SK-N-SH (cell line): ENCODE data around the gene AP4B1. TPM values are rescaled to one million over a fixed set of nuclear protein-coding genes. Genes with fewer than 3 reads are reported as not detected.

ENCODE experiments used
- CTCF ChIA-PET: fragments of 300-600, 350-600 bp; formaldehyde crosslinking; extraction: SDS; loops from one replicate; lab custom pipeline; 2021; lab: Yijun Ruan, JAX
- POLR2A ChIA-PET: fragments of 350-600 bp; sonication (Branson Sonifier 250); formaldehyde crosslinking; extraction: SDS; loops from one replicate; lab custom pipeline; 2020; ENCODE audit warnings: antibody characterized with exemption, inconsistent platforms; lab: Yijun Ruan, JAX
- DNase-seq: peaks from one replicate; pipeline ENCODE4 v3.0.0; 2012
- H2AFZ ChIP-seq: fragments of 200-600 bp; sonication (generic); 2 replicates; pipeline ENCODE4 v1.8.1; 2016; ENCODE audit warnings: antibody characterized with exemption, mild to moderate bottlenecking, low read depth
- H3F3A ChIP-seq: fragments of 200-600 bp; sonication (generic); replicated peaks from 2 replicates; pipeline ENCODE3; 2016; ENCODE audit warnings: antibody characterized with exemption, mild to moderate bottlenecking; ENCODE audit not compliant: insufficient read depth
- H3K27ac ChIP-seq, 2 experiments: fragments of 200-500 bp in 1 of 2; fragments of 200-600 bp in 1 of 2; sonication (Bioruptor generic) in 1 of 2; sonication (generic), shearing (Covaris generic) in 1 of 2; 2 replicates each; pipeline versions ENCODE4 v1.5.1 to v1.6.1; 2014 to 2016; ENCODE audit warnings: low read depth in 2 of 2, inconsistent platforms in 1 of 2, low read length in 1 of 2, mild to moderate bottlenecking in 1 of 2, mixed read lengths in 1 of 2
- H3K27me3 ChIP-seq: fragments of 200-600 bp; sonication (generic), shearing (Covaris generic); 2 replicates; pipeline ENCODE4 v1.6.1; 2016; ENCODE audit warnings: mixed run types; ENCODE audit not compliant: insufficient read depth
- H3K36me3 ChIP-seq, 2 experiments: fragments of 200-500 bp in 1 of 2; fragments of 200-600 bp in 1 of 2; sonication (Bioruptor generic) in 1 of 2; sonication (generic) in 1 of 2; replicated peaks in 1 of 2; 2 replicates each; pipeline versions ENCODE3 to v1.5.1; 2014 to 2016; ENCODE audit warnings: low read length in 1 of 2, mild to moderate bottlenecking in 1 of 2; ENCODE audit not compliant: insufficient read depth in 2 of 2, control insufficient read depth in 1 of 2
- H3K4me1 ChIP-seq, 2 experiments: fragments of 200-500 bp in 1 of 2; fragments of 200-600 bp in 1 of 2; sonication (Bioruptor generic) in 1 of 2; sonication (generic), shearing (Covaris generic) in 1 of 2; 2 replicates each; pipeline versions ENCODE4 v1.5.1 to v1.6.1; 2014 to 2016; ENCODE audit warnings: low read depth in 1 of 2, low read length in 1 of 2, mixed run types in 1 of 2; ENCODE audit not compliant: insufficient read depth in 2 of 2, control insufficient read depth in 1 of 2
- H3K4me2 ChIP-seq: fragments of 200-600 bp; sonication (generic), shearing (Covaris generic); 2 replicates; pipeline ENCODE4 v1.6.1; 2017; ENCODE audit warnings: mixed run types
- H3K4me3 ChIP-seq, 2 experiments: fragments of 200-500 bp in 1 of 2; fragments of 200-600 bp in 1 of 2; sonication (Bioruptor generic) in 1 of 2; sonication (generic), shearing (Covaris generic) in 1 of 2; 2 replicates each; pipeline versions ENCODE4 v1.5.1 to v1.8.1; 2014 to 2016; ENCODE audit warnings: low read depth in 2 of 2, inconsistent platforms in 1 of 2, low read length in 1 of 2, mild to moderate bottlenecking in 1 of 2, mixed read lengths in 1 of 2, moderate library complexity in 1 of 2
- H3K79me2 ChIP-seq: fragments of 200-600 bp; sonication (generic); 2 replicates; pipeline ENCODE4 v1.8.1; 2017; ENCODE audit warnings: mild to moderate bottlenecking; ENCODE audit not compliant: insufficient read depth
- H3K9ac ChIP-seq: fragments of 200-600 bp; sonication (generic); 2 replicates; pipeline ENCODE4 v1.6.1; 2017; ENCODE audit warnings: mixed run types
- H3K9me2 ChIP-seq: fragments of 200-600 bp; sonication (generic); 2 replicates; pipeline ENCODE4 v1.6.1; 2017; ENCODE audit warnings: mixed run types
- H3K9me3 ChIP-seq: fragments of 200-600 bp; sonication (generic); 2 replicates; pipeline ENCODE4 v1.6.1; 2017; ENCODE audit warnings: mixed run types, mild to moderate bottlenecking, moderate library complexity
- H4K20me1 ChIP-seq: fragments of 200-600 bp; sonication (generic); 2 replicates; pipeline ENCODE4 v1.6.1; 2017; ENCODE audit warnings: mild to moderate bottlenecking, mixed run types; ENCODE audit not compliant: insufficient read depth
- FOSL2 ChIP-seq: IDR thresholded peaks from 2 replicates; pipeline ENCODE4 v1.4.0; 2012; ENCODE audit warnings: low read depth, mild to moderate bottlenecking, moderate library complexity, borderline replicate concordance
- FOXJ3 ChIP-seq: sonication (generic); formaldehyde crosslinking; IDR thresholded peaks from 2 replicates; pipeline ENCODE4 v1.5.1; 2020; ENCODE audit warnings: mild to moderate bottlenecking, missing genetic modification reagents
- FOXM1 ChIP-seq: IDR thresholded peaks from 2 replicates; pipeline ENCODE4 v1.4.0; 2012; ENCODE audit warnings: low read depth, mild to moderate bottlenecking
- MEF2A ChIP-seq: IDR thresholded peaks from 2 replicates; pipeline ENCODE4 v1.4.0; 2012; ENCODE audit warnings: low read depth, borderline replicate concordance
- NFIC ChIP-seq: IDR thresholded peaks from 2 replicates; pipeline ENCODE4 v1.4.0; 2012; ENCODE audit warnings: borderline replicate concordance
- NRF1 ChIP-seq: IDR thresholded peaks from 2 replicates; pipeline ENCODE4 v1.6.1; 2012; ENCODE audit warnings: low read depth, mild to moderate bottlenecking, low read length
- POLR2AphosphoS5 ChIP-seq: IDR thresholded peaks from 2 replicates; pipeline ENCODE4 v1.6.1; 2012; ENCODE audit warnings: low read depth, low read length
- RAD21 ChIP-seq: IDR thresholded peaks from 2 replicates; pipeline ENCODE4 v1.6.1; 2012; ENCODE audit warnings: mild to moderate bottlenecking, low read length
- RFX5 ChIP-seq: IDR thresholded peaks from 2 replicates; pipeline ENCODE4 v1.6.1; 2012; ENCODE audit warnings: mild to moderate bottlenecking, improper control_type of control experiment, low read length
- RXRA ChIP-seq: IDR thresholded peaks from 2 replicates; pipeline ENCODE4 v1.4.0; 2012; ENCODE audit warnings: low read depth, mild to moderate bottlenecking, borderline replicate concordance
- TAF1 ChIP-seq: IDR thresholded peaks from 2 replicates; pipeline ENCODE4 v1.6.1; 2012; ENCODE audit warnings: low read depth, mild to moderate bottlenecking, low read length, moderate library complexity, borderline replicate concordance
- TCF12 ChIP-seq: IDR thresholded peaks from 2 replicates; pipeline ENCODE4 v1.4.0; 2012
- WGBS: methylation state at CpG from one replicate; pipeline ENCODE4 v1.1.6; 2017; ENCODE audit warnings: low lambda C conversion rate; 5-methylcytosine and 5-hydroxymethylcytosine counted together
- polyA plus RNA-seq, 3 experiments: library from polyadenylated mRNA; depleted of rRNA; stranded (reverse); fragments of >200 nt; gene quantifications; 2 replicates each; pipeline ENCODE4 v1.2.3, GENCODE V29; 2012
- TF ChIP-seq, protein P1 (sequence below): fragments of 150-350 bp; IDR thresholded peaks from 2 replicates; pipeline ENCODE4 v1.6.1; 2016; ENCODE audit warnings: mild to moderate bottlenecking, low read depth, low read length
- TF ChIP-seq, protein P2 (sequence below): IDR thresholded peaks from 2 replicates; pipeline ENCODE4; 2012
- TF ChIP-seq, protein P3 (sequence below): IDR thresholded peaks from 2 replicates; pipeline ENCODE4 v1.4.0; 2012; ENCODE audit warnings: low read depth
- TF ChIP-seq, protein P4 (sequence below): fragments of 200-600 bp; sonication (generic); IDR thresholded peaks from 2 replicates; pipeline ENCODE4 v1.6.1; 2017; ENCODE audit warnings: antibody characterized with exemption, mild to moderate bottlenecking, moderate library complexity

AP4B1 gene
- polyA plus RNA-seq, 1 of the 3 experiments (the other 2 are of a cell fraction), result 11.5 TPM

DNA sequence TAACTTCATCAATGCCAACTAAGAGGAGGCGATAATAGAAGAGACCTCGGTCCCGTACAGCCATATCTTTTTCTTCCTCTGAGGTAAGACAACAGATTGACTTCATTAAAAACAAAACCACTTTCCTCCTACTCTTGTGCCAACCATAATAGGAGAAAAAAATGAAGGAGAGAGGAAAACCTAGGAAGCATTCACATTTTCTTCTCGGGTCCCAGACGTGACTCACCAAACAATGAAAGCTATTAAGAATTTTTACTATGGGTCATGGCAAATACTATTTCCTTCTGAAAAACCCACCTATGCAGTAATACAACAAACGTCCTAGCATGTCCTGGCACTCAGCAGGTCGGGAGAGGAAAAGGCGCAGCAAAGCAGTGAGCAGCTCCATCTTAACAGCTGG lies 8.6 kb downstream of the AP4B1 start:
- POLR2A ChIA-PET, result no interaction called here
- Histone ChIP-seq H3K9me2 (no peaks in the 10 kb centered on the region), H3K27ac (peak overlapping the region in 1 of 2 experiments; percentile 68; a peak in 2 of 4 replicates), H4K20me1 (no peaks in the 10 kb centered on the region), H3K36me3 (peaks cover 41 to 47% of the 10 kb centered on the region in 2 experiments), H2AFZ (0 out of 2 replicates have a peak overlapping the region, but pooled peaks have one; percentile 36), H3K4me3 (no peak overlapping the region), H3K4me2 (no peak overlapping the region), H3K79me2 (no peaks in the 10 kb centered on the region; the same call in 1 of the 2 replicates), H3K4me1 (peaks cover 0 to 6% of the 10 kb centered on the region in 2 experiments; a peak in 1 of 4 replicates), H3F3A (peaks cover 16% of the 10 kb centered on the region), H3K9ac (no peak overlapping the region), H3K27me3 (no peaks in the 10 kb centered on the region), H3K9me3 (no peaks in the 10 kb centered on the region)
- 68% methylated on average over 8 of the region's 8 CpGs for WGBS
- TF ChIP-seq, protein P1, sequence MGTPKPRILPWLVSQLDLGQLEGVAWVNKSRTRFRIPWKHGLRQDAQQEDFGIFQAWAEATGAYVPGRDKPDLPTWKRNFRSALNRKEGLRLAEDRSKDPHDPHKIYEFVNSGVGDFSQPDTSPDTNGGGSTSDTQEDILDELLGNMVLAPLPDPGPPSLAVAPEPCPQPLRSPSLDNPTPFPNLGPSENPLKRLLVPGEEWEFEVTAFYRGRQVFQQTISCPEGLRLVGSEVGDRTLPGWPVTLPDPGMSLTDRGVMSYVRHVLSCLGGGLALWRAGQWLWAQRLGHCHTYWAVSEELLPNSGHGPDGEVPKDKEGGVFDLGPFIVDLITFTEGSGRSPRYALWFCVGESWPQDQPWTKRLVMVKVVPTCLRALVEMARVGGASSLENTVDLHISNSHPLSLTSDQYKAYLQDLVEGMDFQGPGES, result no peak
- peak; percentile 1; the same call in 1 of the 2 replicates for TF ChIP-seq FOSL2
- TF ChIP-seq RFX5, result no peak
- CTCF ChIA-PET, result interaction anchor here (0.5 kb wide), 1 partner anchor 60 kb away, joined by 3 read pairs; no protein-coding TSS in a partner anchor
- no peak for DNase-seq

DNA sequence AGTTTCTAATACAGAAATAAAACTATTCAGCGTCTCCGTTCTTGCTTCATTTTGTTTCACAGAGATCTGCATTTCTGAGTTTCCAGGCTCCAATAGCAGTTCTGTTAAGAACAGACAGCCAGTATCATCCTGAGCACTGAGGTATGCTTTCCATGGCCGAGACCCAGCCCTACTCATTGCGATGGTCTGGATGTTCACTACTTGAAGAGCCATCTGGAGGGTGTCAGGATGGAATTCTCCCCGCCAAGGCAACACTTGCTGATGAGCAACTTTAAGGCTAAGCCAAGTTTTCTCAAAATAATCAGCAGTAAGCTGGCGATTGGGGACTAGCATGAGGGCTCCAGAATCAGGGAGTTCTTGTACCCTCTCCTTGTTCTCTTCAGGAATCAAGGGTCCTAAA lies 9.5 kb downstream of the AP4B1 start:
- Histone ChIP-seq H3K27me3 (no peaks in the 10 kb centered on the region), H3K4me1 (peaks cover 0 to 6% of the 10 kb centered on the region in 2 experiments; a peak in 1 of 4 replicates), H3K4me2 (no peak overlapping the region), H3K27ac (no peak overlapping the region; a peak in 1 of 4 replicates), H3K79me2 (no peaks in the 10 kb centered on the region; the same call in 1 of the 2 replicates), H3K9me3 (no peaks in the 10 kb centered on the region), H4K20me1 (no peaks in the 10 kb centered on the region), H3K4me3 (no peak overlapping the region), H3F3A (peaks cover 16% of the 10 kb centered on the region), H3K36me3 (peaks cover 37 to 41% of the 10 kb centered on the region in 2 experiments), H2AFZ (no peak overlapping the region), H3K9me2 (no peaks in the 10 kb centered on the region), H3K9ac (no peak overlapping the region)
- no peak for DNase-seq
- ChIA-PET POLR2A (no interaction called here), CTCF (no interaction called here)
- TF ChIP-seq TAF1, result no peak
- TF ChIP-seq, protein P2, sequence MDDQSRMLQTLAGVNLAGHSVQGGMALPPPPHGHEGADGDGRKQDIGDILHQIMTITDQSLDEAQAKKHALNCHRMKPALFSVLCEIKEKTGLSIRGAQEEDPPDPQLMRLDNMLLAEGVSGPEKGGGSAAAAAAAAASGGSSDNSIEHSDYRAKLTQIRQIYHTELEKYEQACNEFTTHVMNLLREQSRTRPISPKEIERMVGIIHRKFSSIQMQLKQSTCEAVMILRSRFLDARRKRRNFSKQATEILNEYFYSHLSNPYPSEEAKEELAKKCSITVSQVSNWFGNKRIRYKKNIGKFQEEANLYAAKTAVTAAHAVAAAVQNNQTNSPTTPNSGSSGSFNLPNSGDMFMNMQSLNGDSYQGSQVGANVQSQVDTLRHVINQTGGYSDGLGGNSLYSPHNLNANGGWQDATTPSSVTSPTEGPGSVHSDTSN, result no peak
- no peak for TF ChIP-seq FOXM1
- 92% methylated on average over 6 of the region's 6 CpGs for WGBS

DNA sequence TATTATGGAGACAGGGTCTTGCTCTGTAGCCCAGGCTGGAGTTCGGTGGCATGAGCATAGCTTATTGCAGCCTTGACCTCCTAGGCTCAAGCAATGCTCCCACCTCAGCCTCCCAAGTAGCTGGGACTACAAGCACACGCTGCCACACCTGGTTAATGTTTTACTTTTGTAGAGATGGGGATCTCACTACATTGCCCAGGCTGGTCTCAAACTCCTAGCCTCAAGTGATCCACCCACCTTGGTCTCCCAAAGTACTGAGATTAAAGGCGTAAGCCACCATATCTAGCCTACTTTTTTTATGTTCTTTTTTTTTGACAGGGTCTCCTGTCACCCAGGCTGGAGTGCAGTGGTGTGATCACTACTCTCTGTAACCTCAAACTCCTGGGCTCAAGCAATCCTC lies 11.3 kb downstream of the AP4B1 start:
- no peaks in the 10 kb centered on the region for H3K27me3 ChIP-seq
- CTCF ChIA-PET, result interaction anchor here (0.7 to 1.2 kb wide), 3 partner anchors 13 to 821 kb away, joined by 3 read pairs; partner anchors contain the start of gene LRIG2
- no peaks in the 10 kb centered on the region for H4K20me1 ChIP-seq
- peaks cover 23 to 26% of the 10 kb centered on the region in 2 experiments for H3K36me3 ChIP-seq
- no peak overlapping the region for H2AFZ ChIP-seq
- no peak overlapping the region for H3K27ac ChIP-seq
- H3K4me2 ChIP-seq, result no peak overlapping the region
- H3K4me3 ChIP-seq, result no peak overlapping the region
- H3F3A ChIP-seq, result peaks cover 16% of the 10 kb centered on the region
- H3K9me3 ChIP-seq, result no peaks in the 10 kb centered on the region
- DNase-seq, result no peak
- no peaks in the 10 kb centered on the region for H3K9me2 ChIP-seq
- POLR2A ChIA-PET, result interaction anchor here (1.0 kb wide), 1 partner anchor 11 kb away, joined by 3 read pairs; no protein-coding TSS in a partner anchor
- H3K79me2 ChIP-seq, result no peaks in the 10 kb centered on the region; the same call in 1 of the 2 replicates
- WGBS, result 95% methylated on average over 3 of the region's 3 CpGs
- TF ChIP-seq, protein P2, result no peak
- TF ChIP-seq TCF12, result no peak
- no peak for TF ChIP-seq RXRA
- TF ChIP-seq FOXM1, result no peak
- no peak for TF ChIP-seq POLR2AphosphoS5
- TF ChIP-seq FOSL2, result no peak
- TF ChIP-seq RAD21, result no peak
- TF ChIP-seq, protein P3, sequence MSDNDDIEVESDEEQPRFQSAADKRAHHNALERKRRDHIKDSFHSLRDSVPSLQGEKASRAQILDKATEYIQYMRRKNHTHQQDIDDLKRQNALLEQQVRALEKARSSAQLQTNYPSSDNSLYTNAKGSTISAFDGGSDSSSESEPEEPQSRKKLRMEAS, result no peak
- TF ChIP-seq MEF2A, result no peak
- no peak for TF ChIP-seq FOXJ3 (CRISPR knock-in tag)
- no peak for TF ChIP-seq NRF1
- no peak for TF ChIP-seq NFIC
- TF ChIP-seq, protein P4, sequence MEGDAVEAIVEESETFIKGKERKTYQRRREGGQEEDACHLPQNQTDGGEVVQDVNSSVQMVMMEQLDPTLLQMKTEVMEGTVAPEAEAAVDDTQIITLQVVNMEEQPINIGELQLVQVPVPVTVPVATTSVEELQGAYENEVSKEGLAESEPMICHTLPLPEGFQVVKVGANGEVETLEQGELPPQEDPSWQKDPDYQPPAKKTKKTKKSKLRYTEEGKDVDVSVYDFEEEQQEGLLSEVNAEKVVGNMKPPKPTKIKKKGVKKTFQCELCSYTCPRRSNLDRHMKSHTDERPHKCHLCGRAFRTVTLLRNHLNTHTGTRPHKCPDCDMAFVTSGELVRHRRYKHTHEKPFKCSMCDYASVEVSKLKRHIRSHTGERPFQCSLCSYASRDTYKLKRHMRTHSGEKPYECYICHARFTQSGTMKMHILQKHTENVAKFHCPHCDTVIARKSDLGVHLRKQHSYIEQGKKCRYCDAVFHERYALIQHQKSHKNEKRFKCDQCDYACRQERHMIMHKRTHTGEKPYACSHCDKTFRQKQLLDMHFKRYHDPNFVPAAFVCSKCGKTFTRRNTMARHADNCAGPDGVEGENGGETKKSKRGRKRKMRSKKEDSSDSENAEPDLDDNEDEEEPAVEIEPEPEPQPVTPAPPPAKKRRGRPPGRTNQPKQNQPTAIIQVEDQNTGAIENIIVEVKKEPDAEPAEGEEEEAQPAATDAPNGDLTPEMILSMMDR, result no peak
- H3K4me1 ChIP-seq, result peaks cover 0 to 6% of the 10 kb centered on the region in 2 experiments; a peak in 1 of 4 replicates
- no peak overlapping the region for H3K9ac ChIP-seq
